Loucy (cell line): Measurements from ENCODE around the gene INCENP.
A peak's percentile ranks its signal among the peaks of the same experiment; 100 is the strongest.

Experiments
- H2AFZ ChIP-seq: fragments of 200-600 bp; sonication (generic); 2 replicates; pipeline ENCODE4 v1.6.0; 2016; ENCODE audit warnings: antibody characterized with exemption, mild to moderate bottlenecking, low read length, moderate library complexity
- H3F3A ChIP-seq: fragments of 200-600 bp; 2 replicates; pipeline ENCODE4 v1.6.0; 2016; ENCODE audit warnings: antibody characterized with exemption, low read depth, mild to moderate bottlenecking
- H3K27me3 ChIP-seq: fragments of 200-600 bp; sonication (generic); 2 replicates; pipeline ENCODE4 v1.6.1; 2014; ENCODE audit warnings: low read length, mild to moderate bottlenecking; ENCODE audit not compliant: insufficient read depth, poor library complexity, severe bottlenecking
- H3K36me3 ChIP-seq: fragments of 200-600 bp; sonication (generic); 2 replicates; pipeline ENCODE4 v1.6.1; 2016; ENCODE audit warnings: low read length; ENCODE audit not compliant: insufficient read depth
- H3K4me1 ChIP-seq: fragments of 200-600 bp; sonication (generic); 2 replicates; pipeline ENCODE4 v1.5.1; 2014; ENCODE audit warnings: low read length, mild to moderate bottlenecking; ENCODE audit not compliant: insufficient read depth, poor library complexity, severe bottlenecking
- H3K4me2 ChIP-seq: fragments of 200-600 bp; sonication (generic); 2 replicates; pipeline ENCODE4 v1.6.0; 2014; ENCODE audit warnings: antibody characterized with exemption, low read length, low read depth, mild to moderate bottlenecking; ENCODE audit not compliant: poor library complexity, severe bottlenecking
- H3K4me3 ChIP-seq: fragments of 200-600 bp; sonication (generic); 2 replicates; pipeline ENCODE4 v1.5.1; 2014; ENCODE audit warnings: low read length, mild to moderate bottlenecking, mixed read lengths; ENCODE audit not compliant: poor library complexity, severe bottlenecking
- H3K79me2 ChIP-seq: fragments of 200-600 bp; sonication (generic); 2 replicates; pipeline ENCODE4 v1.6.1; 2014; ENCODE audit warnings: low read length; ENCODE audit not compliant: insufficient read depth
- H3K9ac ChIP-seq: fragments of 200-600 bp; sonication (generic); 2 replicates; pipeline ENCODE4 v1.6.0; 2014; ENCODE audit warnings: mild to moderate bottlenecking, low read depth, low read length, moderate library complexity; ENCODE audit not compliant: poor library complexity, severe bottlenecking
- H3K9me2 ChIP-seq: fragments of 200-600 bp; sonication (generic); replicated peaks from 2 replicates; pipeline ENCODE4 v1.6.1; 2016; ENCODE audit warnings: low read depth, low read length, mixed read lengths
- H3K9me3 ChIP-seq: fragments of 200-600 bp; sonication (generic); 2 replicates; pipeline ENCODE4 v1.6.1; 2014; ENCODE audit warnings: mild to moderate bottlenecking, antibody characterized with exemption, low read length, low read depth; ENCODE audit not compliant: insufficient read depth
- H4K20me1 ChIP-seq: fragments of 200-600 bp; sonication (generic); 2 replicates; pipeline ENCODE4 v1.6.0; 2014; ENCODE audit warnings: antibody characterized with exemption, low read length, mild to moderate bottlenecking; ENCODE audit not compliant: insufficient read depth, poor library complexity, severe bottlenecking
- EZH2phosphoT487 ChIP-seq: fragments of 200-600 bp; IDR thresholded peaks from 2 replicates; pipeline ENCODE4 v1.6.1; 2018; ENCODE audit warnings: antibody characterized with exemption, mild to moderate bottlenecking, moderate library complexity, borderline replicate concordance
- TF ChIP-seq, protein P1 (sequence below): fragments of 200-600 bp; sonication (generic); conservative IDR thresholded peaks from 2 replicates; pipeline ENCODE4 v1.5.1; 2014; ENCODE audit warnings: mild to moderate bottlenecking, antibody characterized with exemption, low read length

INCENP gene

DNA sequence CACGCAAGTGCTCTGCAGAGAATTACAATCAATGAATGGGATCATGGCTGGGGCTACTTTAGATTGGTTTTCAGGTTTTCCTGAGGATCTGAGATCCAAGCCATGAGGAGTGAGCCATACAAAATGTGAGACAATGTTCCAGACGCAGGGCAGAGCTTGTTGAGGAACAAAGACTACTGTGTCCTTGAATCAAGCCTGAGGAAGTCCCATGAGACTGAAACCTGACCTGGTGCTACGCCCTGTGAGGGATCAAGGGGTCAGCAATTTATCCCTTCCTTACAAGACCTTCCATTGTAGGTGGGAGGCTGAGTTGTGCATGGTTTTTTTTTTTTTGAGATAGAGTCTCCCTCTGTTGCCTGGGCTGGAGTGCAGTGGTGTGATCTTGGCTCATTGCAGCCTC is 2.1 kb downstream of the INCENP start:
- peak overlapping the region; percentile 95 for H3K4me2 ChIP-seq
- no peaks in the 10 kb centered on the region for H3K9me2 ChIP-seq
- TF ChIP-seq, protein P1, sequence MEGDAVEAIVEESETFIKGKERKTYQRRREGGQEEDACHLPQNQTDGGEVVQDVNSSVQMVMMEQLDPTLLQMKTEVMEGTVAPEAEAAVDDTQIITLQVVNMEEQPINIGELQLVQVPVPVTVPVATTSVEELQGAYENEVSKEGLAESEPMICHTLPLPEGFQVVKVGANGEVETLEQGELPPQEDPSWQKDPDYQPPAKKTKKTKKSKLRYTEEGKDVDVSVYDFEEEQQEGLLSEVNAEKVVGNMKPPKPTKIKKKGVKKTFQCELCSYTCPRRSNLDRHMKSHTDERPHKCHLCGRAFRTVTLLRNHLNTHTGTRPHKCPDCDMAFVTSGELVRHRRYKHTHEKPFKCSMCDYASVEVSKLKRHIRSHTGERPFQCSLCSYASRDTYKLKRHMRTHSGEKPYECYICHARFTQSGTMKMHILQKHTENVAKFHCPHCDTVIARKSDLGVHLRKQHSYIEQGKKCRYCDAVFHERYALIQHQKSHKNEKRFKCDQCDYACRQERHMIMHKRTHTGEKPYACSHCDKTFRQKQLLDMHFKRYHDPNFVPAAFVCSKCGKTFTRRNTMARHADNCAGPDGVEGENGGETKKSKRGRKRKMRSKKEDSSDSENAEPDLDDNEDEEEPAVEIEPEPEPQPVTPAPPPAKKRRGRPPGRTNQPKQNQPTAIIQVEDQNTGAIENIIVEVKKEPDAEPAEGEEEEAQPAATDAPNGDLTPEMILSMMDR: no peak
- TF ChIP-seq EZH2phosphoT487: no peak
- H2AFZ ChIP-seq: no peak overlapping the region
- peaks cover 52% of the 10 kb centered on the region for H3K4me1 ChIP-seq
- peaks cover 4% of the 10 kb centered on the region for H3K27me3 ChIP-seq
- H3F3A ChIP-seq: no peaks in the 10 kb centered on the region
- peaks cover 54% of the 10 kb centered on the region for H4K20me1 ChIP-seq
- H3K79me2 ChIP-seq: peaks cover 71% of the 10 kb centered on the region
- peak overlapping the region; percentile 99 for H3K9ac ChIP-seq
- peak overlapping the region; percentile 96 for H3K4me3 ChIP-seq
- no peaks in the 10 kb centered on the region for H3K9me3 ChIP-seq
- peaks cover 30% of the 10 kb centered on the region; the same call in 1 of the 2 replicates for H3K36me3 ChIP-seq

DNA sequence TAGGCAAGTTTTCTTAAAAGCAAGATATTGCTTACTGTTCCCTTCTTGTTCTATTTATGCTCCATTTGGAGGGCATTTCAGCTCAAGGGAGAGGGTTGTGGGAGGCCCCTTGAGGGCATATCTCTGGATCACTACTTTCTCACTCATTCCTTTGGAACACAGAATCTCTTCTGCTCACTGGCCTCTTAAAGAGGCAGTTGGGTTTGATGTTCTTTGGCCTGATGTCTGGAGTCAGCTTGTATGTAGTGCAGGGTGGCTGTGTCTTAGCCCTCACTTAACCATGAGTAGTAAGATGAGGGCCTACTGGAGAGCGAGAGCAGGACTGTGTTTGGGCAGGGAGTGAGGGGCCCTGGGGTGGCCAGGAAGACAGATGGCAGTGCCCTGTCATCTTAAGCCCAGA is 3.6 kb downstream of the INCENP start:
- H4K20me1 ChIP-seq: peaks cover 66% of the 10 kb centered on the region
- peaks cover 87% of the 10 kb centered on the region for H3K79me2 ChIP-seq
- H3F3A ChIP-seq: no peaks in the 10 kb centered on the region
- H3K36me3 ChIP-seq: peaks cover 46% of the 10 kb centered on the region; the same call in 1 of the 2 replicates
- peaks cover 65% of the 10 kb centered on the region for H3K4me1 ChIP-seq
- H2AFZ ChIP-seq: no peak overlapping the region
- H3K4me3 ChIP-seq: peak overlapping the region; percentile 96
- H3K9me2 ChIP-seq: no peaks in the 10 kb centered on the region
- no peak for TF ChIP-seq EZH2phosphoT487
- TF ChIP-seq, protein P1: no peak
- H3K9ac ChIP-seq: peak overlapping the region; percentile 99
- no peaks in the 10 kb centered on the region for H3K9me3 ChIP-seq
- peak overlapping the region; percentile 95 for H3K4me2 ChIP-seq
- H3K27me3 ChIP-seq: peaks cover 4% of the 10 kb centered on the region

DNA sequence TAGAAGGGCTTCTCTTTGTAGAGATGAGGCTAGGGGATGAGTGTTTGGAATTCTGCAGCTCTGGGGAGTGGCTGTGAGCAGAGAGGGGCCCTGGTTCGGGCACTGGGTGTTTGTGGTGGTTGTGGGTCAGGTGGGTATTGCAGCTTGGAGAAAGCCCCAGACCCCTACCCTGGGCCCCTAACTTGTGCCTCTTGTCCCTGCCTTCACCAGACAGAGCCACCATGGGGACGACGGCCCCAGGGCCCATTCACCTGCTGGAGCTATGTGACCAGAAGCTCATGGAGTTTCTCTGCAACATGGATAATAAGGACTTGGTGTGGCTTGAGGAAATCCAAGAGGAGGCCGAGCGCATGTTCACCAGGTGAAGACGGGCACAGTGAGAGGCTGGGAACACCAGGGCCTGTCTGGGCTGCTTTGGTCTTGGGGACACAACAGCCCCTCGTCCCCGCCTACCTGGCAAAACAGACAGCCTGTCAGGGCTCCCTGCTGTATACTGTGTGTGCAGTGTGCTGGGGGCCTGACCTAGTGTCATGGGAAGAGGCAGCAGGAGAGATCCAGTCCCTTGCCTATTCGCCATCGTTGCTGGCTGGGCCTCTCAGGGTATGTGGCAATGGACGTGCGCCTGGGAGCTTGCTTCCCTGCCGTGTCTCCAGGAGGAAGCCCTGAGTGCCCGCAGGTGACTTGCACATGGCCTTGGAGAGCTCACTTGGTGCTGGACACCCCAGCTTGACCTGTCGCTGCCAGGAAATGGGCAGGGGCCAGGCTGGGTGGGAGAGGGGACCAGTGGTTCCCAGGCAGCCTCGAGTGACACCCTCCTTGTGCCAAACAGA is 4.3 kb downstream of the INCENP start:
- peak overlapping the region; percentile 96 for H3K4me3 ChIP-seq
- H3K9ac ChIP-seq: peak overlapping the region; percentile 99
- H3F3A ChIP-seq: no peaks in the 10 kb centered on the region
- peaks cover 63% of the 10 kb centered on the region for H3K4me1 ChIP-seq
- peaks cover 71% of the 10 kb centered on the region for H4K20me1 ChIP-seq
- H3K9me2 ChIP-seq: no peaks in the 10 kb centered on the region
- peaks cover 4% of the 10 kb centered on the region for H3K27me3 ChIP-seq
- peak overlapping the region; percentile 95 for H3K4me2 ChIP-seq
- no peaks in the 10 kb centered on the region for H3K9me3 ChIP-seq
- H2AFZ ChIP-seq: no peak overlapping the region
- TF ChIP-seq EZH2phosphoT487: no peak
- TF ChIP-seq, protein P1: no peak
- H3K79me2 ChIP-seq: peaks cover 94% of the 10 kb centered on the region
- peaks cover 53% of the 10 kb centered on the region; the same call in 1 of the 2 replicates for H3K36me3 ChIP-seq
